Islet of Langerhans (tissue), 1 donor: ENCODE results near the gene GRAMD1B.
"Not testable (repeated sequence)": the region's sequence is repeated elsewhere in the genome, so short reads cannot be mapped to it uniquely, and the experiment has no call there.

Source experiments
- FAIRE-seq: peaks from one replicate; lab custom pipeline; 2011; peaks lifted over from hg19 to GRCh38; lab: Jason Lieb, UNC

GRAMD1B gene

GRCh38 chr11:123569393-123569792, 139.3 kb downstream of the GRAMD1B start:
- FAIRE-seq: no peak

- no peak for FAIRE-seq
Observed at GRCh38 chr11:123570939-123571580, 141.0 kb downstream of the GRAMD1B start.

- FAIRE-seq: not testable (repeated sequence)
Observed at GRCh38 chr11:123572791-123573190, 142.7 kb downstream of the GRAMD1B start.

- no peak for FAIRE-seq
Observed at GRCh38 chr11:123573286-123573685, 143.2 kb downstream of the GRAMD1B start.

DNA sequence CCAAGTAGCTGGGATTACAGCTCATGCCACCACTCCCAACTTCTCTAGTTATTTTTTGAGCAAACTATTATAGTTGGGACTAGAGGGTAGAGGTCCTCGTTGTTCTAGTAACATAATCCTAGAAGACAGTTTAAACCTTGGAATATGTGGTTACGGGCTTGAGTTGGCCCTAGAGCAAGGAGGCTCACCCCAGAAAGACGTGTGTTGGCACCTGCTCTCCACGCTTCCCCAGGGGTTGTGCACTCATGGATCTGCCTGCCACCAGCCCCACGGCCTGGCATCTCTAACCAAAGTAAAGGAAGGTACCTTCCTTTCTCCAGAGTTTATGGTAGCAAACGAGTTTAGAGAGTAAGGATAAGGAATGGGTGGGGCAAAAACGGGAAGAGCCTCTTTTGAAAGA, 145.4 kb downstream of the GRAMD1B start:
- FAIRE-seq: no peak

GRCh38 chr11:123576082-123576481, 146.0 kb downstream of the GRAMD1B start:
- FAIRE-seq: no peak

- FAIRE-seq: no peak
Observed at GRCh38 chr11:123576501-123576900, 146.4 kb downstream of the GRAMD1B start.

DNA sequence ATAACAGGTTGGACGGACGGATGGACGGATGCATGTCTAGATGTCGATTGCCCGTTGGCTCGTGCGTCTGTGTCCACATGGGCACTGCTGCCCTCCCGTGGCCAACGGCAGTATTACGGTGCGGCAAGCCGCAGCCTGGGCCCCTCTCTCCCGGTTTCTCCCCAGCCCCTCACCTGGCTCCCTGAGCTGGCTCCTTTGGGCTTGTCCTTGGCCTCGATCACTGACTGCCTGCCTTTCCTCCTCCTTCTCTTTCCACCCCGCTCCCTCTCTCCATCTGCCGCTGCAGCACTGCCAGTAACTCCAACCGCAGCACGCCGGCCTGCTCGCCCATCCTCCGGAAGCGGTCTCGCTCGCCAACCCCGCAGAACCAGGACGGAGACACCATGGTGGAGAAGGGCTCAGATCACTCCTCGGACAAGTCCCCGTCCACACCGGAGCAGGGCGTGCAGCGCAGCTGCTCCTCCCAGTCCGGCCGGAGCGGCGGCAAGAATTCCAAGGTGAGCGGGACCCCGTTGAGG, 147.1 kb downstream of the GRAMD1B start:
- no peak for FAIRE-seq

- no peak for FAIRE-seq
Observed at GRCh38 chr11:123578778-123579481, 148.9 kb downstream of the GRAMD1B start.

DNA sequence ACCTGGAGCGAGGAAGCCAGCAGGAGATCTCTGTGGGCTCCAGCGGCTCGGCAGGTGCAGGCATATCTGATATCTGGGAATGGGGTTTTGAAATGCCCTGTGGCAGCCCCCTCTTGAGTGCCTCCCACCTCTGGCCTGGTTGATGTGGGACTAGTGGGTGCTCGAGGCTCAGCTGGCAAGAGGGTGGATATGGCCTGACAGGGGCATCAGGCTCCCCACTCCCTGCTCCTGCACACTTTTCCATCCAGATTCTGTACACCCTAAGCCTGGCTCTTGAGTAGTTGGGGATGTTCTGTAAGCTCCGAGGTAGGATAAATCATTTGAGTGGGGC, 149.4 kb downstream of the GRAMD1B start:
- FAIRE-seq: no peak

- no peak for FAIRE-seq
Observed at GRCh38 chr11:123580137-123580536, 150.1 kb downstream of the GRAMD1B start.

- no peak for FAIRE-seq
Observed at GRCh38 chr11:123580557-123581275, 150.6 kb downstream of the GRAMD1B start.

DNA sequence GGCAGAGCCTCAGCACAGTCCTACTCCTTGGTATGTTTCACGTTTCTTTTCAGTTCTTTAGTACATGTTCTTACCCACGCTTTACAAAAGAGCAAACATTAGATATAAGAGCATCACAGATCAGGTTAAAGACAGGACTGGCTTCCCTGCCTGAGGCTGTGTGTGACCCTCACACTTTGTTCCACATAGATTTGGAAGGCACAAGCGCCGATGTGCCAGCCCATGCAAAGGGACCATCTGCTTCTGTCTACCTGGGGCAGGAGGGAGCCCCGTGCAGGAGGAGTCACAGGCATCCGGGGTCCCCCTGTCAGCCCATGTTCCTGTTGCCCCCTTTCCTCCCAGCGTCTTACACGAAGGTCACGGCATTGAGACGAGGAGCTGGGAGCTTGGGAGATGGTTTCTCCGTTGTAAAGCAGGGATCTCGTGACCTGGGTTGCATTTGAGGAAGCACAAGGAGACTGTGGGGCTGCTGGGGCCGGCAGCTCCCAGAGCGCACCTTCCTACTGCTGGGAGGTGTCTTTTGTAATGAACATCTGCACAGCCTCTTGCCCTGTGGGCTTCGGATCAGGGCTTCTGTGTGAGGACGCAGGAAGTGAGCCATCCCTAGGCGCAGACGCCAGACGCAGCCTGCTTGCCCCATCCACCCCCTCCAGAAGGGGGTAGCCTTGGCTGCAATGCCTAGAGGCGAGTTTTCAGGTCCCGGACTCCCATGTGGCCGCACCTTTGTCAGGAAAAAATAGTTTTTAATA, 151.8 kb downstream of the GRAMD1B start:
- no peak for FAIRE-seq

DNA sequence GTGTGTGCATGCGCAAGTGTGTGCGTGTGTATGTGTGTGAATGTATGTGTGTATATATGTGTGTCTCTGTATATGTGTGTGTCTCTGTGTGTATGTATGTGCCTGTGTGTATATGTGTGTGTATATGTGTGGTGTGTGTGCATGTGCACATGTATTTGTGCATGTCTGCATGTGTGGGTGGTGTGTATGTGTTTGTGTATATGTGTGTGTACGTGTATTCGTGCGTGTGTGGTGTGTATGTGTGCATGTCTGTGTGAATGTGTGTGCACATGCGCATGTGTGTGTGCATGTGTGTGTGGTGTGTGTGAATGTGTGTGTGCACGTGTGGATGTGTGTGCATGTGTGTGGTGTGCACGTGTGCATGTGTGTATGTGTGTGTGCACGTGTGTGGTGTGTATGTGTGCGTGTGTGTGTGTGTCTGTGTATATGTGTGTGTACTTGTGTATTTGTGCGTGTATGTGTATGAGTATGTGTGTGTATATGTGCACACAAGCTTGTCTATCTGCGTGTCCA, 153.0 kb downstream of the GRAMD1B start:
- no peak for FAIRE-seq

DNA sequence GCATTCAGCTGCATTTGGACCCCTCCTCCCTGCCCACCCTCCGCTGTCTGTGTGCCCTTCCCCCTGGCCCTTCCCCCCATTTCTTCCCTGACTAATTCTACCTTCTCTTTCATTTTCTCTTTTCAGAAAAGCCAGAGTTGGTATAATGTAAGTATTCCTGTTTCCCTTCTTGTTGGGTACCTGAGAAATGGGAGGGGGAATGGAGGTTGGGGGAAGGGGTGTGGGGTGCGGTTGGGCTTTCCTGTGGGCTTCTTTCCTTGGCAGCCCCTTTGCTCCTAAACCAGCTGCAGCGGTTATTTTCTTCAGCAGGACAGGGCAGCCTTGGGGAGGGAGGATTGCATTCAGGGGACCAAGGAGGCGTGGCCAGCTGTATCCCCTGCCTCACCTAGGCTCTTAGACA, 154.1 kb downstream of the GRAMD1B start:
- FAIRE-seq: no peak

DNA sequence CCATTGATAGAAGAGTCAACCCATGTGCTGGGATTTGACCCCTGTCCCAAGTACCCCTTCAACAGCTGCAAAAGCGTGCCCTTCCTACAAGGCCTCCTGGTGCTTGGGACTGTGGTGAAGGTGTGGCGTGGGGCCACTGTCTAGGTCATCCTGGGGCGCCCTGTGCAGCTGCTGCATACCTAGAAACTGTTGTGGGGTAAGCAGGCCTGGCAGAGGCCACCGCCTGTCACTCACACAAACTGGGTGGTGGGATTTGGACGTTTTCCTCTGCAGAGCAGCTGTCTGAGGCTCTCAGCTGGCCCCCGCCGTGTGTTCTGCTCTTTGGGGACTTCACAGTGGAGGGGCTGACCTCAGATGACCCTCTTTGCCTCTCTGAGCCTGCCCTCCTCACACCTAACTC, 154.7 kb downstream of the GRAMD1B start:
- no peak for FAIRE-seq

DNA sequence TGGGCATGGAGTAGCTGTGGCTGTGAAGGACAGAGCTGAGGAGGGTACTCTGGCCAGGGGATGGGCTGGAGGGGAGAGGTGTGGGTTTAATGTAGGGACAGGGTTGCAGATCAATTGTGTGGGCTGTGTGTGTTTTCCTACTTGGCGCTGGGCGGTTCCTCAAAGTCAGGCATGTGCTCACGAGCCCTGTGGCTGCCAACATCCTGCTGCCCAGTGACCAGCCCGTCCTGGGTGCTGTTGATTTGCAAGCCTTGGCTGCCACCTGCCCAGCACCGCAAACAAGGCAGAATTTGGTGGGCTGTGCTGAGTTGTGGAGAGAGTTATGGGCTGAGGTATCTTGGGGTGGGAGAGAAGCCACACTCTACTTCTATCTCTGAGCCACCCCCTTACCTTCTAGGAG, 155.1 kb downstream of the GRAMD1B start:
- FAIRE-seq: no peak

DNA sequence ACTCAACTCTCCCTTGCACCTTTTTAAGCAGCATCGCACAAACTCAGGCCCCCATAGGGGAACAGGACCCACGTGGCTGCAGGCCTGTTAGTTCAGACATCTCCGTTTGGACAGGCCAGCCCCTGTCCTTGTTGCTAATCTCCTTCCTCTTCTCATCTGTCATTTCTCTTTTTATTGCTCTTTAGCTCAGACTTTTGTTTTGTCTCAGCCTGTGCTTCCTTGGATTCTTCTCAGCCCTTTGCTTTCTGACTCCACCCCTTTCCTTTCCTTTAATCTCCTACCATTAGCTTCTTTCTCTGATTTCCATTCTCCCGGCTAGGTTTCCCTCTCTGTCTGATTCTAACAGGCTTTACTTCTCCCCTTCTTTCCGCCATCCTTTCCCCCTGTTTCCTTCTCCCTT, 155.6 kb downstream of the GRAMD1B start:
- no peak for FAIRE-seq

DNA sequence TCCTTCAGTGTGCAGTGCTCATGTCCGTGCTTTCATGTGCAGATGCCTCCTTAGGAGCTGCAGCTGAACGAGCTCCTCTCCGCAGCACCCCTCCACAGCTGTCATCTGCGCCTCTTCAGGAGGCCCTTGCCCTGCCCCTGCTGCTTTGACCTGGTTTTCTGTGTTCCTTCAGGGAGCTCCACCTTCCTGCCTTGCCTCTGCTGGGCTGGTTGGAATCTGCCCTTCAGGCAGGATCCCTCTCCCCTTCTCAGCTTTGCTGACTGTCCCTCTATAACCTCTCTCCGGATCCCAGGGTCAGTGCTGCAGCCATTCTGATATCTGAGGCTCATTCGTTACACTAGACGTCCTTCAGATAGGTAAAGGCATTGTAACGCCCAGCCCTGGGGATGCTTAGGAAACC, 156.5 kb downstream of the GRAMD1B start:
- no peak for FAIRE-seq

DNA sequence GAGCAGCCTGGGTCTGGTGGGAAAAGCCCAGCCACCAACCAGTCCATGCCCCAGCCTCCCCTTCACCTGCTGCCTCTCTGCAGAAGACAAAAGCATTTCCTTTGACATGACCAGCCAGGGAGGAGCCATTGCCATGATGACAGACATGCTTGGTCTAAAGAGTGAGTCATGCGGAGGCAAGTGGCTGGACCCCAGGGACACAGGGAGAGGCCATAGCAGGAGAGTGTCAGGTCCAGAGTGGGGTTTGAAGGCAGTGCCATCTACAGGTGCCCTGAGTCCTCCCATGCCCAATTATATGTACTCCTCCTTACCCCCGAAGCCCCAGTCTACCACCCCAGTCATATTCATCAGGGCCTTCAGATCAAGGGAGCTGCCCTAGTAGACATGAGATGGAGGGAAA, 157.0 kb downstream of the GRAMD1B start:
- FAIRE-seq: no peak

DNA sequence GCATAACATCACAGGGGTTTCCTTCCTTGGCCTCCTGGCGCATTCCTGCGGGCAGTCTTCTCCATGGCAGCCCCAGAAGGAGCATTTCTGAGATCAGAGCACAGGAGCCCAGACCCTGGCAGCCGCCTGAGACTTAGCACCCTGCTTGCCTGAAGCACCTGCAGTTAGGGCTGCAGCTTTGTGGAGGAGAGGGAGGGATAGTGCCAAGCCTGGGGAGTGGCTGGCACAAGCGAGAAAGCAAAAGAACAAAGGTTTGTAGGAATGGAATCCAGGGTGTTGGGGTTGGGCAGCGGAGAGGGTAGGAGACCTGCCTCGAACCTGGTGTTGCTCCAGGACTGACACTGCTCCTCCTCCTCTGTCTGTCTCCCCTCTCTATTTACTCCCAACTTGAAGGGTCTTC, 157.5 kb downstream of the GRAMD1B start:
- no peak for FAIRE-seq

DNA sequence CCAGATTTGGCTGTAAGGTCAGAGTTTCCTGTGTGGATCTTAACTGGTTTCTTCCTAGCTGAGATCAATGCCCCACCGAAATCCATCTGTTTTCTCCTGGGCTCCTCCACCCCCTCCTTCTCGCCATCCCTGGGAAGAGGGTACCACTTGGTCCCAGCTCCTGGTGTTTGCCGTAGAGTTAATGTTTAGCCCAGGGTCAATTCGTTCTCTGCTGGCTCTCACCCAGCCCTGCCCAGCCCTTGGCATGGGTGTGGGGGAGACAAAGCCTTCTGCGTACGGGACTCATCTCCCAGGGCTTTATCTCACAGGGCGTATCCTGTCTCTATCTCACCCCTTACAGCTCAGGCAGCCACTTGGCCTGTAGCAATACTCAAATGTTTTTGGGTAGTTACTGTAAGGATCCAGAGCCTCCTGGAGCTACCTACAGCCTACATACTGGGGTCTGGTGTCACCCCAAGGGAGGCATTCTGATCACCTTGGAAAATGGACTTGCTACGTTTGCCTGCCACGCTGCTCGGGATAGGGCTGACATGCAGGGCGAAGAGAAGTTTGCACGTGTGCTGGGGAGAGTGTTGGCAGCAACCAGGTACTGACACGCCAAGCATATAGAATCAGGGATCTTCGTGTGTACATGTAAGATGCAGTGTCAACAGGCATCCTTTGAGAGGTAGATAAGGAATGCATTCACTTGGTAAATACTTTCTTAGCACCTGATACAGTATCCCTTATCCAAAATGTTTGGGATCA, 158.2 kb downstream of the GRAMD1B start:
- FAIRE-seq: no peak
